ENCODE results near the gene SLC45A2.

DNA sequence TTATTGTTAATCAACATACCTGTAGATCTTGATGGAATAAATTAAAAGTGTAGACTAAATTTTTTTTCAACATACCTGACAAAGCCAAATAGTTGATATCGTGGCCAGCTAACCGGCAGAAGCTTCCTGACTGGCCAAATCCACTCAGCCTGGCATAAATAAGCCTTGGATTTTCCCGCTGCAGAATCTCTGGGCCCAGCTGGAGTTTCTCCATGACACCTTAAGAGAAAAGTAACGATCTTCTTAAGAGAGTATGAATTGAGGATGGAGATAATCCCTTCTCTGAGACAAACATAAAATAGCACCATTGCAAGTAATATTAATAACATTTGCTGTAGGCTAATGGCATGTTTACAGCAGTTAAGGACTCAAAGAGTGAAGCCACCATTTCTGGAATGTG, 21.2 kb upstream of the SLC45A2 start:
- TF ChIP-seq, protein P1, sequence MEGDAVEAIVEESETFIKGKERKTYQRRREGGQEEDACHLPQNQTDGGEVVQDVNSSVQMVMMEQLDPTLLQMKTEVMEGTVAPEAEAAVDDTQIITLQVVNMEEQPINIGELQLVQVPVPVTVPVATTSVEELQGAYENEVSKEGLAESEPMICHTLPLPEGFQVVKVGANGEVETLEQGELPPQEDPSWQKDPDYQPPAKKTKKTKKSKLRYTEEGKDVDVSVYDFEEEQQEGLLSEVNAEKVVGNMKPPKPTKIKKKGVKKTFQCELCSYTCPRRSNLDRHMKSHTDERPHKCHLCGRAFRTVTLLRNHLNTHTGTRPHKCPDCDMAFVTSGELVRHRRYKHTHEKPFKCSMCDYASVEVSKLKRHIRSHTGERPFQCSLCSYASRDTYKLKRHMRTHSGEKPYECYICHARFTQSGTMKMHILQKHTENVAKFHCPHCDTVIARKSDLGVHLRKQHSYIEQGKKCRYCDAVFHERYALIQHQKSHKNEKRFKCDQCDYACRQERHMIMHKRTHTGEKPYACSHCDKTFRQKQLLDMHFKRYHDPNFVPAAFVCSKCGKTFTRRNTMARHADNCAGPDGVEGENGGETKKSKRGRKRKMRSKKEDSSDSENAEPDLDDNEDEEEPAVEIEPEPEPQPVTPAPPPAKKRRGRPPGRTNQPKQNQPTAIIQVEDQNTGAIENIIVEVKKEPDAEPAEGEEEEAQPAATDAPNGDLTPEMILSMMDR (IDR thresholded peaks at IDR 0.05) = no peak
- no peak for TF ChIP-seq POLR2A (IDR thresholded peaks at IDR 0.05)

All from Peyer's patch (tissue), 4 donors.